ENCODE data around the gene TSPAN18.

Gene TSPAN18

DNA sequence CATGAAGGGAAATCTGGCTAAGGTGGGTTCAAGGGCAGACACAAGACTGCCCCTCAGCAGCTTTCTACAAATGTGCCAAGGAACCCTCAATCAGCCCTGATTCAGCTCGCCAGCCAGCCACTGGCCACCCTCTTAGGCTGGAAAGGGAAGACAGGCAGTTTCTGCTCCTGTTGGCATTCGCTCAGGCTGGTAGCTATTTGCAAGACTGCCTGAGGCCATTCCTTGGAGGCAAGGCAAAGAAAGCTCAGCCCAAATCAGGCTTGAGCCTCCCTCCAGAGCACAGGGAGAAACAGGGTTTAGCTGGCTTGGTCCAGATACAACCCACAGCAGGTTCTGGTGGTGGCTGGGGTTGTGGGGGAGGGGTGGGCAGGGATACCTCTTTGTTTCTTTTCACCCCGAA is 204.7 kb downstream of the TSPAN18 start:
- Mint-ChIP-seq H3K4me3 (no peak overlapping the region), H3K9me3 (no peaks in the 10 kb centered on the region), H3K36me3 (ENCODE audit: low read depth) (peaks cover 20% of the 10 kb centered on the region), H3K27me3 (ENCODE audit: low read depth, poor library complexity) (peaks cover 6% of the 10 kb centered on the region), H3K4me1 (peaks cover 14% of the 10 kb centered on the region), H3K27ac (no peak overlapping the region)
- DNase-seq = no peak
- TF ChIP-seq, protein P1, sequence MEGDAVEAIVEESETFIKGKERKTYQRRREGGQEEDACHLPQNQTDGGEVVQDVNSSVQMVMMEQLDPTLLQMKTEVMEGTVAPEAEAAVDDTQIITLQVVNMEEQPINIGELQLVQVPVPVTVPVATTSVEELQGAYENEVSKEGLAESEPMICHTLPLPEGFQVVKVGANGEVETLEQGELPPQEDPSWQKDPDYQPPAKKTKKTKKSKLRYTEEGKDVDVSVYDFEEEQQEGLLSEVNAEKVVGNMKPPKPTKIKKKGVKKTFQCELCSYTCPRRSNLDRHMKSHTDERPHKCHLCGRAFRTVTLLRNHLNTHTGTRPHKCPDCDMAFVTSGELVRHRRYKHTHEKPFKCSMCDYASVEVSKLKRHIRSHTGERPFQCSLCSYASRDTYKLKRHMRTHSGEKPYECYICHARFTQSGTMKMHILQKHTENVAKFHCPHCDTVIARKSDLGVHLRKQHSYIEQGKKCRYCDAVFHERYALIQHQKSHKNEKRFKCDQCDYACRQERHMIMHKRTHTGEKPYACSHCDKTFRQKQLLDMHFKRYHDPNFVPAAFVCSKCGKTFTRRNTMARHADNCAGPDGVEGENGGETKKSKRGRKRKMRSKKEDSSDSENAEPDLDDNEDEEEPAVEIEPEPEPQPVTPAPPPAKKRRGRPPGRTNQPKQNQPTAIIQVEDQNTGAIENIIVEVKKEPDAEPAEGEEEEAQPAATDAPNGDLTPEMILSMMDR (IDR thresholded peaks at IDR 0.05) = no peak

DNA sequence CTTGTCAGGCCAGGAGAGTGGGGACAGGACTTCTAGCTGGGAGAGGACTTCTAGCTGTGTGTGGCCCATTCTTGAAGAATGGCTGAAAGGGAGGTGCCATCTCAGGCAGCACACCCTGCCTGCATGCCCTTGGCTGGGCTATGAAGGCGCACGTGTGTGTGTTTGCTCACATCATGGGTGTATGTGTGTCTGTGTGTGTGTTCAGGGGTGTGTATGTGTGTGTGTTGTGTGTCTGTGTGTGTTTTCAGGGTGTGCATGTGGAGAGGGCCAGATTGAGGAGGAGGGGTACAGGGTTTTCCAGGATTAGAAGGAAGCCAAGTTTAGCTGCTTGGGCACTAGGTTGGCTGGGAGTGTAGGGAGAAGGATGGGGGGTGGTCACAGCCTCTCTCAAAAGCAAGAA is 207.3 kb downstream of the TSPAN18 start:
- Mint-ChIP-seq H3K9me3 (no peaks in the 10 kb centered on the region), H3K4me1 (peaks cover 14% of the 10 kb centered on the region), H3K4me3 (no peak overlapping the region), H3K36me3 (ENCODE audit: low read depth) (peaks cover 20% of the 10 kb centered on the region), H3K27ac (peak overlapping the region; percentile 20), H3K27me3 (ENCODE audit: low read depth, poor library complexity) (no peaks in the 10 kb centered on the region)
- TF ChIP-seq, protein P1 (IDR thresholded peaks at IDR 0.05) = no peak
- no peak for DNase-seq

DNA sequence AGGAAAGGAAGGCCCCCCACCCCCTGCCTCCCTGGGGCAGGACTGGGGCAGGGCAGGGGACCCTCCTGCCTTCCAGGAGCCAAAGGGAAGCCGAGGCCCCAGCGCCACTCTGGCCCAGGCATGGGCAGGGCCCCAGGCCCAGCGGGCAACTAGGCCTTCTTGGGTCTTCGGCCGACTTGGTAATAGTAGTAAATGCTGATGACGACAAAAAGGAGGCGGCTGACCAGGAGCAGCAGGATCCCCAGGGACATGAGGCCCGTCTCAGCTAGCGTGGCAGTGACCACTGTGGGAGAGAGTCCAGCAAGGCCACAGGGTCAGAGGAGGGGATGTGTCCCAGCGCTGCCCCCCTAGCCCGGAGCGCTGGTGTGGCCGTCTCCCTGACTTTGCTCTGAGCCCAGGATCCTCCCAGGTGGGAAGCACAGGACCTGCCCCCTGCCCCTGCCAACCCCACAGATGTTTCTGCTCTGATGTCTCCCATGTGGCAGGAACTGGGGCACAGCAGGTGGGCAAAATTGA is 208.0 kb downstream of the TSPAN18 start:
- no peaks in the 10 kb centered on the region for H3K27me3 Mint-ChIP-seq (ENCODE audit: low read depth, poor library complexity)
- TF ChIP-seq, protein P1 (IDR thresholded peaks at IDR 0.05) = no peak
- H3K9me3 Mint-ChIP-seq = no peaks in the 10 kb centered on the region
- no peak for DNase-seq
- H3K36me3 Mint-ChIP-seq (ENCODE audit: low read depth) = peaks cover 19% of the 10 kb centered on the region
- no peak overlapping the region for H3K4me3 Mint-ChIP-seq
- H3K4me1 Mint-ChIP-seq = peaks cover 20% of the 10 kb centered on the region
- H3K27ac Mint-ChIP-seq = no peak overlapping the region

DNA sequence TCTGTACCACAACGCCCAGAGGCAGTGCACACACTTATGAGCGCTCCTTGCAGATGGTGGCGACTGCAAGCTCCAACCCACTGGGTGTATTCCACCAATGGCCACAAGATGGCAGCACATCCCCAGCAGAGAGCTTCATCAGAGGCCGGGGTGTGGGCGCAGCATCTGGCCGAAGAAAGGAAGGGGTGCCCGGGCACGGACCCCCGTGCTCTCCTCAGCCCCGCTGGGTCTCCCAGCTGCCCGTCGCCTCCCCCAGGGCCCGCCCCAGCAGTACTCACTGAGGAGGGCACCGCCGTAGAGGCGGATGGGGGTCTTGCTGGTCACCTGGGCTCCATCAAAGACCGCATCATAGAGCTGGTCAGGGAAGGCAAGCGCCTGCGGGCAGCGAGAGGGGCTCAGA is 209.8 kb downstream of the TSPAN18 start:
- Mint-ChIP-seq H3K4me1 (peaks cover 21% of the 10 kb centered on the region), H3K36me3 (ENCODE audit: low read depth) (peaks cover 19% of the 10 kb centered on the region), H3K9me3 (no peaks in the 10 kb centered on the region), H3K27me3 (ENCODE audit: low read depth, poor library complexity) (no peaks in the 10 kb centered on the region), H3K4me3 (no peak overlapping the region), H3K27ac (no peak overlapping the region)
- TF ChIP-seq, protein P1 (IDR thresholded peaks at IDR 0.05) = peak; percentile 64
- peak; percentile 81 for DNase-seq

DNA sequence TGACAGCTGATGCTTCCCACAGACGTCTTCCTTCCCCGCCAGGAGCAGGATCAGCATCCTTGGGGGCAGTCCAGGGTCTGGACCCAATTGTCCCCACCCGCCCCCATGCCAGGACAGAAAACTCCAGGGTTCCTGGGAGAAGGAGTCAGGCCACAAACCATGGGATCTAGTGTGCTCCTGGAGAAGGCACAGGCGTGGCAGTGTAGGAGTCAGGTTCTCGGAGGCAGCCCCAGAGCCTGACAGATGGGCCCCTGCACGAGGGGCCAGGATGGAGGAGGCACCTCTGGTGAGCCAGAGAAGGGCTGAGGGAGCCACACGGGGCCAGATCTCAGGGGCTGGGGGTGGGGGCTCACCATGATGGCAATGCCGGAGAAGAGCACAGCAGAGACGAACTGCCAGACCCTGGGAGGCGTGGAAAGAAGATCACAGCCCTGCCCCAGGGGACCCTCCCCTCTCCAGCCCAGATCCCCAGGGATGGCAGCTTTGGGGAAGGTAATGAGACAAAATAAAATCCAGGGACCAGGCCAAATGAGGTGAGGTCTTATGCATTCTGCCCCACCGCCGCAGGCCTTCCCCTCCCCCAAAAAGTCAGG is 210.3 kb downstream of the TSPAN18 start:
- Mint-ChIP-seq H3K4me3 (no peak overlapping the region), H3K4me1 (peaks cover 23% of the 10 kb centered on the region), H3K36me3 (ENCODE audit: low read depth) (peaks cover 23% of the 10 kb centered on the region), H3K27ac (no peak overlapping the region), H3K9me3 (no peaks in the 10 kb centered on the region), H3K27me3 (ENCODE audit: low read depth, poor library complexity) (no peaks in the 10 kb centered on the region)
- DNase-seq = no peak
- TF ChIP-seq, protein P1 (IDR thresholded peaks at IDR 0.05) = no peak

DNA sequence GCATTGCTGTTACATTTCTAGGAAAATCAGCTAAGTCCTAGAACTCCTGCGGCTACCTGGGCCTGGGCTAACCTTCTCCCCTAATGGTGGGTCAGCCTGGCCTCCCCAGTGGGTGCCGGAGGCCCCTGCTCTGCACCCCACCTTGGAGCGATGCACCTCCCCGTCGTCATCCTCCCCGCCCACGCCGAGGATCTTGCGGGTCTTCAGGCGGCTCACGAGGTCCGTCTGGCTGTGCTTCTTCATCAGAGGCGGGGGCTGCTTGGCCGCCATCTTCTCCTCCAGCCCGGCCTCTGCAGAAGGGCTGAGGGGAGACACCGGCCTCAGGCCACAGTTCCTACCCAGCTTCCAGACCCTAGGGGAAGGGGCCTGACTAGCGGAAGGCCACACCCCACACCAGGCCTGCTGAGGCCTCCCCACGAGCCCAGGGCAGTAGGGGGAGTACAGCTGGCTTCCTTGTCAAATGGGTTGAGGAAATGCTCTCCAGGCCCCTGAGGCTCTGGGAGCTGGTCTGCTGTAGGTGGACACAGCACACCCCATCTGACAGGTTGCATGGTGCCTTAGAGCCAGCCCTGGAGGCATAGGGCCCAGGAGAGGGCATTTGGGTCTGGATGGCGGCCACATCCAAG is 211.4 kb downstream of the TSPAN18 start:
- no peak for DNase-seq
- TF ChIP-seq, protein P1 (IDR thresholded peaks at IDR 0.05) = no peak
- Mint-ChIP-seq H3K36me3 (ENCODE audit: low read depth) (peaks cover 26% of the 10 kb centered on the region), H3K4me1 (peaks cover 29% of the 10 kb centered on the region), H3K27ac (no peak overlapping the region), H3K27me3 (ENCODE audit: low read depth, poor library complexity) (no peaks in the 10 kb centered on the region), H3K9me3 (no peaks in the 10 kb centered on the region), H3K4me3 (no peak overlapping the region)

All from nephron progenitor cell (in vitro differentiated cells).